Neuron (in vitro differentiated cells): ENCODE measurements around the gene ZBTB20.

Experiments used
- H2AFZ ChIP-seq: one replicate; pipeline ENCODE4 v1.6.1; 2013; ENCODE audit warnings: low read depth, mild to moderate bottlenecking, inconsistent platforms, low read length, moderate library complexity
- H3K27me3 ChIP-seq: one replicate; pipeline ENCODE4 v1.6.1; 2013; ENCODE audit warnings: low read length; ENCODE audit not compliant: insufficient read depth
- H3K36me3 ChIP-seq: one replicate; pipeline ENCODE4 v1.6.1; 2013; ENCODE audit warnings: low read length; ENCODE audit not compliant: insufficient read depth
- H3K4me1 ChIP-seq: one replicate; pipeline ENCODE4 v1.6.1; 2013; ENCODE audit warnings: low read length; ENCODE audit not compliant: insufficient read depth
- H3K4me3 ChIP-seq: 2 replicates; pipeline ENCODE4 v1.5.1; 2013; ENCODE audit warnings: mild to moderate bottlenecking, low read length, moderate library complexity
- H3K9me3 ChIP-seq: one replicate; pipeline ENCODE4 v1.6.1; 2013; ENCODE audit warnings: low read length

ZBTB20 gene

GRCh38 chr3:115092220-115092791 is 54.8 kb downstream of the ZBTB20 start:
- Histone ChIP-seq H3K4me3 (peak overlapping the region; percentile 0), H3K27me3 (no peaks in the 10 kb centered on the region), H3K9me3 (no peaks in the 10 kb centered on the region), H2AFZ (no peak overlapping the region), H3K4me1 (peaks cover 4% of the 10 kb centered on the region), H3K36me3 (no peaks in the 10 kb centered on the region)

- no peaks in the 10 kb centered on the region for H3K36me3 ChIP-seq
- H3K4me3 ChIP-seq, result no peak overlapping the region
- peaks cover 4% of the 10 kb centered on the region for H3K4me1 ChIP-seq
- no peaks in the 10 kb centered on the region for H3K27me3 ChIP-seq
- no peak overlapping the region for H2AFZ ChIP-seq
- H3K9me3 ChIP-seq, result no peaks in the 10 kb centered on the region
Measured at GRCh38 chr3:115090712-115091111, 56.4 kb downstream of the ZBTB20 start.

- H3K36me3 ChIP-seq, result no peaks in the 10 kb centered on the region
- H3K4me3 ChIP-seq, result no peak overlapping the region
- H3K27me3 ChIP-seq, result no peaks in the 10 kb centered on the region
- H3K9me3 ChIP-seq, result no peaks in the 10 kb centered on the region
- peaks cover 4% of the 10 kb centered on the region for H3K4me1 ChIP-seq
- no peak overlapping the region for H2AFZ ChIP-seq
Measured at GRCh38 chr3:115089481-115089880, 57.6 kb downstream of the ZBTB20 start.

- H3K36me3 ChIP-seq, result no peaks in the 10 kb centered on the region
- no peaks in the 10 kb centered on the region for H3K9me3 ChIP-seq
- H3K27me3 ChIP-seq, result no peaks in the 10 kb centered on the region
- H3K4me1 ChIP-seq, result peaks cover 4% of the 10 kb centered on the region
- H3K4me3 ChIP-seq, result no peak overlapping the region
- H2AFZ ChIP-seq, result no peak overlapping the region
Measured at GRCh38 chr3:115087512-115087911, 59.6 kb downstream of the ZBTB20 start.

GRCh38 chr3:115086344-115086743 is 60.7 kb downstream of the ZBTB20 start:
- Histone ChIP-seq H2AFZ (no peak overlapping the region), H3K27me3 (no peaks in the 10 kb centered on the region), H3K36me3 (no peaks in the 10 kb centered on the region), H3K4me3 (no peak overlapping the region), H3K4me1 (no peaks in the 10 kb centered on the region), H3K9me3 (no peaks in the 10 kb centered on the region)

GRCh38 chr3:115085197-115085865 is 61.8 kb downstream of the ZBTB20 start:
- no peaks in the 10 kb centered on the region for H3K27me3 ChIP-seq
- no peak overlapping the region for H3K4me3 ChIP-seq
- no peaks in the 10 kb centered on the region for H3K9me3 ChIP-seq
- H3K36me3 ChIP-seq, result no peaks in the 10 kb centered on the region
- no peaks in the 10 kb centered on the region for H3K4me1 ChIP-seq
- no peak overlapping the region for H2AFZ ChIP-seq

- Histone ChIP-seq H3K4me3 (no peak overlapping the region), H3K27me3 (no peaks in the 10 kb centered on the region), H2AFZ (no peak overlapping the region), H3K36me3 (no peaks in the 10 kb centered on the region), H3K9me3 (no peaks in the 10 kb centered on the region), H3K4me1 (no peaks in the 10 kb centered on the region)
Measured at GRCh38 chr3:115084686-115085085, 62.4 kb downstream of the ZBTB20 start.

- Histone ChIP-seq H3K4me3 (no peak overlapping the region), H2AFZ (no peak overlapping the region), H3K36me3 (no peaks in the 10 kb centered on the region), H3K4me1 (no peaks in the 10 kb centered on the region), H3K9me3 (no peaks in the 10 kb centered on the region), H3K27me3 (no peaks in the 10 kb centered on the region)
Measured at GRCh38 chr3:115082260-115082659, 64.8 kb downstream of the ZBTB20 start.

- H3K4me3 ChIP-seq, result no peak overlapping the region
- H3K36me3 ChIP-seq, result no peaks in the 10 kb centered on the region
- H3K9me3 ChIP-seq, result peaks cover 4% of the 10 kb centered on the region
- no peaks in the 10 kb centered on the region for H3K27me3 ChIP-seq
- no peak overlapping the region for H2AFZ ChIP-seq
- no peaks in the 10 kb centered on the region for H3K4me1 ChIP-seq
Measured at GRCh38 chr3:115081444-115081843, 65.6 kb downstream of the ZBTB20 start.

GRCh38 chr3:115077501-115078250 is 69.4 kb downstream of the ZBTB20 start:
- no peaks in the 10 kb centered on the region for H3K36me3 ChIP-seq
- H3K4me3 ChIP-seq, result no peak overlapping the region
- peaks cover 2% of the 10 kb centered on the region for H3K4me1 ChIP-seq
- no peak overlapping the region for H2AFZ ChIP-seq
- H3K9me3 ChIP-seq, result peaks cover 4% of the 10 kb centered on the region
- H3K27me3 ChIP-seq, result no peaks in the 10 kb centered on the region

GRCh38 chr3:115074502-115074901 is 72.6 kb downstream of the ZBTB20 start:
- no peaks in the 10 kb centered on the region for H3K27me3 ChIP-seq
- H3K4me1 ChIP-seq, result peaks cover 16% of the 10 kb centered on the region
- H3K36me3 ChIP-seq, result no peaks in the 10 kb centered on the region
- H2AFZ ChIP-seq, result no peak overlapping the region
- H3K9me3 ChIP-seq, result peaks cover 4% of the 10 kb centered on the region
- H3K4me3 ChIP-seq, result no peak overlapping the region

- Histone ChIP-seq H3K4me1 (peaks cover 16% of the 10 kb centered on the region), H3K4me3 (no peak overlapping the region), H3K9me3 (peaks cover 4% of the 10 kb centered on the region), H3K36me3 (no peaks in the 10 kb centered on the region), H3K27me3 (no peaks in the 10 kb centered on the region), H2AFZ (peak overlapping the region; percentile 17)
Measured at GRCh38 chr3:115072265-115073021, 74.6 kb downstream of the ZBTB20 start.

GRCh38 chr3:115071601-115072000 is 75.5 kb downstream of the ZBTB20 start:
- Histone ChIP-seq H2AFZ (peak overlapping the region; percentile 17), H3K4me3 (peak overlapping the region; percentile 32), H3K27me3 (no peaks in the 10 kb centered on the region), H3K4me1 (peaks cover 16% of the 10 kb centered on the region), H3K36me3 (no peaks in the 10 kb centered on the region), H3K9me3 (peaks cover under 1% of the 10 kb centered on the region)
